ENCODE data around the gene CFAP410. TPM values are rescaled to one million over a fixed set of nuclear protein-coding genes. Genes with fewer than 3 reads are reported as not detected.

The CFAP410 gene
- total and polyA plus RNA-seq, 12 donors: 10.9 to 34.7 (median 13.9) TPM

DNA sequence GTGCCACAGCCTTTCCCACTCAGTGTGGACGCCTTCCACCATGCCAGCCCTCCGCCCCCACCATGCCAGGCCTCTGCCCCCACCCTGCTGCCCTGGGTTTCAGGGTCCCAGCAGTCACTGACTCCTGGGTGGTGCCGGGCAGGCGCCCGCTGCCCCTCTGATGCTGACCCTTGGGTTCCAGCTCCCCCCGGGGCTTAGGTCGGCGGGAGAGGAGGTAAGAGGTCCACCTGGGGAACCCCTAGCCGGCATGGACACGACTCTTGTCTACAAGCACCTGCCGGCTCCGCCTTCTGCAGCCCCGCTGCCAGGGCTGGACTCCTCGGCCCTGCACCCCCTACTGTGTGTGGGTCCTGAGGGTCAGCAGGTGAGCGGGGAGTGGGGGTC is 46.4 kb downstream of the CFAP410 start:
- H3K4me1 ChIP-seq: peaks cover 9 to 28% (median 23%) of the 10 kb centered on the region in 9 donors
- TF ChIP-seq, protein P1, sequence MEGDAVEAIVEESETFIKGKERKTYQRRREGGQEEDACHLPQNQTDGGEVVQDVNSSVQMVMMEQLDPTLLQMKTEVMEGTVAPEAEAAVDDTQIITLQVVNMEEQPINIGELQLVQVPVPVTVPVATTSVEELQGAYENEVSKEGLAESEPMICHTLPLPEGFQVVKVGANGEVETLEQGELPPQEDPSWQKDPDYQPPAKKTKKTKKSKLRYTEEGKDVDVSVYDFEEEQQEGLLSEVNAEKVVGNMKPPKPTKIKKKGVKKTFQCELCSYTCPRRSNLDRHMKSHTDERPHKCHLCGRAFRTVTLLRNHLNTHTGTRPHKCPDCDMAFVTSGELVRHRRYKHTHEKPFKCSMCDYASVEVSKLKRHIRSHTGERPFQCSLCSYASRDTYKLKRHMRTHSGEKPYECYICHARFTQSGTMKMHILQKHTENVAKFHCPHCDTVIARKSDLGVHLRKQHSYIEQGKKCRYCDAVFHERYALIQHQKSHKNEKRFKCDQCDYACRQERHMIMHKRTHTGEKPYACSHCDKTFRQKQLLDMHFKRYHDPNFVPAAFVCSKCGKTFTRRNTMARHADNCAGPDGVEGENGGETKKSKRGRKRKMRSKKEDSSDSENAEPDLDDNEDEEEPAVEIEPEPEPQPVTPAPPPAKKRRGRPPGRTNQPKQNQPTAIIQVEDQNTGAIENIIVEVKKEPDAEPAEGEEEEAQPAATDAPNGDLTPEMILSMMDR (IDR thresholded peaks at IDR 0.05): no peak
- ATAC-seq (no peak), DNase-seq (peak in 1 of 2 donors; percentile 10)
- H3K27me3 ChIP-seq: peaks cover 0 to 7% (median 0%) of the 10 kb centered on the region in 7 donors
- H3K4me3 ChIP-seq: no peak overlapping the region
- 89 to 94% methylated on average over 15 of the region's 15 CpGs for whole genome bisulfite sequencing, 2 donors
- no peaks in the 10 kb centered on the region for H3K9me3 ChIP-seq
- no peak overlapping the region for H3K27ac ChIP-seq
- no peaks in the 10 kb centered on the region for H3K36me3 ChIP-seq
- intact Hi-C loops (cut with DNase I): no loop called here

DNA sequence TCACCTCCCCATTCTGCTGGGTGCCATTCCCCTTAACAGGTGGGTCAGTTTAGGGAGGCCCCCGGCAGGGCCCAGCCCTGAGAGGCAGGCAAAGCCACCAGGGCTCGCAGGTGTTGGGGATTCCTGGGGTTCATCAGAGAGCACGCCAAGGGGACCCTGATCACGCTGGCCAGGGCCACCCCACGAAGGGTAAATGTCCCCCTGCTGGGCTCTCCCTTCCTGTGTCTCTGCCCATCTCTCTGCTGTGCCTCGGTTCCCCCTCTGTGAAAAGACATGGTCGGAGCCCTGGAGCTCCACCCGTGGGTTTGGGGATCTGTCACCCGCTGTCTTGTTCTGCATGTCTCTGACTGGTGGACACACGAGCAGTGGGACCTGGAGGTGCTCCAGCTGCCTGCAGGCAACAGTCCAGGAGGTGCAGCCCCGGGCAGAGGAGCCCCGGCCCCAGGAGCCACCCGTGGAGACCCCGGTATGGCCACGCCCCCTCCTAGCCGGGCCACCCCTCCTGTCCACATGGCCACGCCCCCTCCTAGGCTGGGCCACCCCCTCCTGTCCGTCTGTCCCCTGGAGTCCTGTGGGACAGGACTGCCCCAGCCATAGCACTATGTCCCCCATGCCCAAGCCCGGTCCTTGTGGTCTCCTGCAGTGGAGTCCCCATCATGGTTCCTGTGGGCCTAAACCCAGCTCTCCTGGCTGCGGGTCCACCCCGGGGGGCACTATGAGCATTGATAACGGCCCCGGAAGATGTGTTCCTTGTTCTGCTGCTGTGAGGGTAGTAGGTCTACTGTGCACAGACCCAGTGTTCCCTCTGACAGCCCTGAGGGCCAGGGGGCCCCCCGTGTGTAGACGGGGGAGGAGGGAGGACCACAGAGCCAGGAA is 47.0 kb downstream of the CFAP410 start:
- DNase-seq: peak in 1 of 2 donors; percentile 20
- 61 to 62% methylated on average over 25 of the region's 25 CpGs for WGBS, 2 donors
- Histone ChIP-seq H3K9me3 (no peaks in the 10 kb centered on the region), H3K36me3 (no peaks in the 10 kb centered on the region), H3K27ac (no peak overlapping the region), H3K4me1 (peaks cover 6 to 21% (median 17%) of the 10 kb centered on the region in 9 donors), H3K27me3 (peaks cover 0 to 10% (median 3%) of the 10 kb centered on the region in 7 donors), H3K4me3 (no peak overlapping the region)
- TF ChIP-seq, protein P1 (IDR thresholded peaks at IDR 0.05): no peak
- no peak for ATAC-seq
- intact Hi-C loops (cut with DNase I): no loop called here

GRCh38 chr21:44291078-44291935 is 47.9 kb downstream of the CFAP410 start:
- DNase-seq (no peak), ATAC-seq (no peak)
- intact Hi-C loops (cut with DNase I): no loop called here
- Histone ChIP-seq H3K9me3 (no peaks in the 10 kb centered on the region), H3K4me1 (peaks cover 5 to 19% (median 14%) of the 10 kb centered on the region in 9 donors), H3K4me3 (no peak overlapping the region), H3K36me3 (no peaks in the 10 kb centered on the region), H3K27ac (no peak overlapping the region), H3K27me3 (peaks cover 0 to 19% (median 12%) of the 10 kb centered on the region in 7 donors)
- WGBS, 2 donors: 83 to 91% methylated on average over 29 to 33 of the region's 33 CpGs
- TF ChIP-seq, protein P1 (IDR thresholded peaks at IDR 0.05): no peak

GRCh38 chr21:44290327-44291077 is 48.7 kb downstream of the CFAP410 start:
- intact Hi-C loops (cut with DNase I): no loop called here
- no peak for DNase-seq

More at GRCh38 chr21:44290327-44291077, 48.7 kb downstream of the CFAP410 start:
- H3K27me3 ChIP-seq: peaks cover 0 to 26% (median 17%) of the 10 kb centered on the region in 7 donors
- no peak for ATAC-seq
- no peak overlapping the region for H3K4me3 ChIP-seq
- 83 to 87% methylated on average over 16 of the region's 16 CpGs for WGBS, 2 donors
- H3K36me3 ChIP-seq: no peaks in the 10 kb centered on the region
- no peaks in the 10 kb centered on the region for H3K9me3 ChIP-seq
- TF ChIP-seq, protein P1 (IDR thresholded peaks at IDR 0.05): no peak
- H3K27ac ChIP-seq: no peak overlapping the region
- peaks cover 9 to 19% (median 13%) of the 10 kb centered on the region in 9 donors for H3K4me1 ChIP-seq

Measured in heart right ventricle (tissue), 16 donors.